Smooth muscle cell (in vitro differentiated cells): ENCODE measurements around the gene TNNC1. TPM values are rescaled to one million over a fixed set of nuclear protein-coding genes. Genes with fewer than 3 reads are reported as not detected.

ENCODE experiments used
- DNase-seq: peaks from one replicate; lab custom pipeline; 2025; ENCODE audit not compliant: unreplicated experiment; lab: John Stamatoyannopoulos, UW
- H2AFZ ChIP-seq: fragments of 200-600 bp; sonication (generic); 2 replicates; pipeline ENCODE4 v1.6.0; 2016; ENCODE audit warnings: antibody characterized with exemption, low read depth, mild to moderate bottlenecking
- H3F3A ChIP-seq: fragments of 200-600 bp; sonication (generic); 2 replicates; pipeline ENCODE4 v1.6.0; 2017; ENCODE audit warnings: antibody characterized with exemption, low read depth
- H3K27ac ChIP-seq: fragments of 200-600 bp; sonication (generic); 2 replicates; pipeline ENCODE4 v1.5.1; 2016; ENCODE audit warnings: low read depth, mild to moderate bottlenecking
- H3K27me3 ChIP-seq: fragments of 200-600 bp; sonication (generic); 2 replicates; pipeline ENCODE4 v1.6.1; 2016; ENCODE audit warnings: low read depth, mild to moderate bottlenecking
- H3K36me3 ChIP-seq: fragments of 200-600 bp; sonication (generic); 2 replicates; pipeline ENCODE4 v1.5.1; 2016; ENCODE audit warnings: low read depth
- H3K4me1 ChIP-seq: fragments of 200-600 bp; sonication (generic); 2 replicates; pipeline ENCODE4 v1.5.1; 2016; ENCODE audit warnings: low read depth
- H3K4me2 ChIP-seq: fragments of 200-600 bp; sonication (generic); 2 replicates; pipeline ENCODE4 v1.6.0; 2016; ENCODE audit warnings: mild to moderate bottlenecking
- H3K4me3 ChIP-seq: fragments of 200-600 bp; sonication (generic); 2 replicates; pipeline ENCODE4 v1.5.1; 2016; ENCODE audit warnings: mild to moderate bottlenecking
- H3K79me2 ChIP-seq: fragments of 200-600 bp; sonication (generic); 2 replicates; pipeline ENCODE4 v1.6.0; 2016; ENCODE audit warnings: low read depth, mild to moderate bottlenecking
- H3K9ac ChIP-seq: fragments of 200-600 bp; sonication (generic); 2 replicates; pipeline ENCODE4 v1.6.0; 2016; ENCODE audit warnings: low read depth
- H3K9me3 ChIP-seq: fragments of 200-600 bp; sonication (generic); replicated peaks from 2 replicates; pipeline ENCODE4 v1.5.1; 2016; ENCODE audit warnings: low read depth
- H4K20me1 ChIP-seq: fragments of 200-600 bp; sonication (generic); 2 replicates; pipeline ENCODE4 v1.6.0; 2016; ENCODE audit warnings: low read depth
- WGBS: methylation state at CpG from one replicate; pipeline ENCODE4 v1.1.7; 2016; ENCODE audit warnings: low lambda C conversion rate; 5-methylcytosine and 5-hydroxymethylcytosine counted together
- polyA plus RNA-seq: library from polyadenylated mRNA; unstranded; fragments of >200 nt; fragmentation: Nextera tagmentation; extraction: Ambion mirVana; gene quantifications from 2 replicates; pipeline ENCODE4 v1.2.1, GENCODE V29; 2016
- total RNA-seq: library from RNA; depleted of rRNA; stranded (reverse); fragments of >200 nt; gene quantifications from 2 replicates; pipeline ENCODE4 v1.2.3, GENCODE V29; 2014
- TF ChIP-seq, protein P1 (sequence below): fragments of 200-600 bp; sonication (generic); IDR thresholded peaks from 2 replicates; pipeline ENCODE4 v1.5.1; 2017; ENCODE audit warnings: borderline replicate concordance, mild to moderate bottlenecking, antibody characterized with exemption; ENCODE audit not compliant: insufficient read depth, poor library complexity, severe bottlenecking

TNNC1 gene
- total and polyA plus RNA-seq, 2 experiments from 2014 or later = 5.1 to 5.9 TPM

DNA sequence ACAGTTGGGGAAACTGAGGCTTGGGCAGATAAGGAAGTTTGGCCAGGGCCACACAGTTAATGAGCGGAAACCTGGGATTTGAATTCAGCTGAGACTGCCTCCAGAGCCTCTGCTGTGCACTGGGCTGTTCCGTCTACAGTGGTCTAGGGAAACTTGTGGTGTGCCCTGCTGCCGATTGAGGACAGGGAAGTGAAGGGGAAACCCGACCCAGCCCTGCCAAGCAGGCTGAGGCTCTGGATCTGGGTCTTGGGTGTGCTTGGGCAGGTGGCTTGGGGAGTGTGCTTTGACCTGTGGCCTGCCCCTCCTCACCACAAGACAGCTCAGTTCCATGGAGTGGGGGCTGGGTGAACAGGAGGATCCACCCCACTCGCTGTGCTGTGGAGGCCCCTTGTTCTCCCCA is 19.2 kb upstream of the TNNC1 start:
- 96% methylated on average over 5 of the region's 5 CpGs for WGBS
- Histone ChIP-seq H4K20me1 (peaks cover 61% of the 10 kb centered on the region), H3K4me2 (no peak overlapping the region), H3K27ac (no peak overlapping the region), H3F3A (no peaks in the 10 kb centered on the region), H3K9ac (no peak overlapping the region), H3K9me3 (no peaks in the 10 kb centered on the region), H3K27me3 (no peaks in the 10 kb centered on the region), H2AFZ (no peak overlapping the region), H3K79me2 (peaks cover 15% of the 10 kb centered on the region), H3K36me3 (peaks cover 4% of the 10 kb centered on the region), H3K4me1 (no peaks in the 10 kb centered on the region), H3K4me3 (no peak overlapping the region)
- no peak for DNase-seq
- TF ChIP-seq, protein P1, sequence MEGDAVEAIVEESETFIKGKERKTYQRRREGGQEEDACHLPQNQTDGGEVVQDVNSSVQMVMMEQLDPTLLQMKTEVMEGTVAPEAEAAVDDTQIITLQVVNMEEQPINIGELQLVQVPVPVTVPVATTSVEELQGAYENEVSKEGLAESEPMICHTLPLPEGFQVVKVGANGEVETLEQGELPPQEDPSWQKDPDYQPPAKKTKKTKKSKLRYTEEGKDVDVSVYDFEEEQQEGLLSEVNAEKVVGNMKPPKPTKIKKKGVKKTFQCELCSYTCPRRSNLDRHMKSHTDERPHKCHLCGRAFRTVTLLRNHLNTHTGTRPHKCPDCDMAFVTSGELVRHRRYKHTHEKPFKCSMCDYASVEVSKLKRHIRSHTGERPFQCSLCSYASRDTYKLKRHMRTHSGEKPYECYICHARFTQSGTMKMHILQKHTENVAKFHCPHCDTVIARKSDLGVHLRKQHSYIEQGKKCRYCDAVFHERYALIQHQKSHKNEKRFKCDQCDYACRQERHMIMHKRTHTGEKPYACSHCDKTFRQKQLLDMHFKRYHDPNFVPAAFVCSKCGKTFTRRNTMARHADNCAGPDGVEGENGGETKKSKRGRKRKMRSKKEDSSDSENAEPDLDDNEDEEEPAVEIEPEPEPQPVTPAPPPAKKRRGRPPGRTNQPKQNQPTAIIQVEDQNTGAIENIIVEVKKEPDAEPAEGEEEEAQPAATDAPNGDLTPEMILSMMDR = no peak

DNA sequence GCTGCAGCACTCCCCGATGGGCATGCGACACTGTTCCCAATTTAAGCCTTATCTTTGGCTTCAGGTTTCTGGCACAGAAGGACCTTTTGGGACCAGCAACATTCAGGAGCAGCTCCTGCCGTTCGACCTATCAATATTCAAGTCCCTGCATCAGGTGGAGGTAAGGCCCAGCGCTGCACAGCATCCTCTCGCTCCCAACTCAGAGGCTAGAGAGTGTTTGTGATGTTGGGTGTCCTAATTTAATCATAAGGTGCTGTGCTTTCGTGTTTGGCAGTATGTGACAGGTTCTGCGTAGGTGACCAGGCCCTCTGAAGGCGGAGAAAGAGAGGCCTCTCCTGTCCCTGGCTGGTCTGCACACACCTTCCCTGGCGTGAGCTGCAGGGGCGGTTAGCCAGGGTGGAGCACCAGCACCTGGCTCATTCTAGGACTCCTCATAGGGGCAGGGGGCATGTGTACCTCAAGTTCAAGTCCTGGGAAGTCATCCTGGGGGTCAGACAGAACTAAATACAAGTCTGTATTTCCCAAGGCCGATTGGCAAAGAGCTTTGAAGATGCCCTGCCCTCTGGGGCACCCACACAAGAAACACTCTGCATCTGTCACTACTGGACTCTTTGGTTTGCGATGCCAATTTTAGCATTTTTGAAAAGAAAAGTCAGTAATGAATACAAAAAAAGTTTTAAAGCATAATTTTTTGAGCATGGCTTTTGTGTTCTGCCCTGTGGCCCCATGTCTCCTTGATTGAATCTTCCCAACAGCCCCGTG is 18.6 kb upstream of the TNNC1 start:
- H3K27me3 ChIP-seq = no peaks in the 10 kb centered on the region
- H3K9me3 ChIP-seq = no peaks in the 10 kb centered on the region
- no peak overlapping the region for H3K9ac ChIP-seq
- H3K36me3 ChIP-seq = peaks cover 4% of the 10 kb centered on the region
- H3K4me2 ChIP-seq = no peak overlapping the region
- H3K4me3 ChIP-seq = no peak overlapping the region
- no peaks in the 10 kb centered on the region for H3F3A ChIP-seq
- WGBS = 90% methylated on average over 14 of the region's 14 CpGs
- H4K20me1 ChIP-seq = peaks cover 67% of the 10 kb centered on the region
- no peaks in the 10 kb centered on the region for H3K4me1 ChIP-seq
- TF ChIP-seq, protein P1 = no peak
- no peak overlapping the region for H2AFZ ChIP-seq
- no peak overlapping the region for H3K27ac ChIP-seq
- no peak for DNase-seq
- H3K79me2 ChIP-seq = peaks cover 21% of the 10 kb centered on the region

DNA sequence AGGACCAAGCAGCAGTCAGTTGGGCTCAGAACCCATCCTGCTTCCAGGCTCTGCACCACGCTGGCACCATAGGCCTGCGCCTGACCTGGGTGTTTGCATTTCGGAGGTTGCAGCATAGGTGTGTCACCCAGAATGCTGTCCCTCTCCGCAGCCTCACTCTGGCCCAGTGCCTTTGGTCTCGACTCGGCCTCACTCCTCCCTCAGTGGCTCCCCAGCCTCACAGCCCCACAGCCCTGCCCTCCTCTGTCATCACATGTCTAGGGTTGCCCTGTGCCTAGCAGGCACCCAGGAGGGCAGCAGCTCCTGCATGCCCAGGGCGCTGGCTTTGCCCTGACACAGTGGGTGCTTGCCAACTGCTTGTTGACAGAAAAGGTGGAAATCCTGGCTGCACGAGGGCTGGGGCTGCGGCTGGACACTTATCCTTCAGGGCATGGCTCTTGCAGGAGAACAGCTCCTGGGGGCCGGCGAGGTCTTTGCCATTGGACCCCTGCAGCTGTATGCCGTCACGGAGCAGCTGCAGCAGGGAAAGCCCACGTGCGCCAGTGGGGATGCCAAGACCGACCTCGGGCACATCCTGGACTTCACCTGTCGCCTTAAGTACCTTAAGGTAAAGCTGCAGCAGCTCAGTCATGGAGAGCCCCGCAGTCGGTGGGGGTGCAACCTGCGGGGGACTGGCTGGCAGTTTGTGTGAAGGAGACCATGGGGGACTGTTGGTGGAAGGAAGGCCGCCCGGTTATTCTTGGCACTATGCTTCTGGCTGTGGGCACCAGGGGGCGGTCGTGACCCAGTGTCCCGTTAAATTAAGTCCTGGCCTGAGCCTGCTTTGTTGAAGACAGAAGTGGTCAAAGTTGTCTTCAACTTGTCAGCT is 17.8 kb upstream of the TNNC1 start:
- Histone ChIP-seq H4K20me1 (peaks cover 73% of the 10 kb centered on the region), H3K4me1 (no peaks in the 10 kb centered on the region)

More for the DNA sequence above, 17.8 kb upstream of the TNNC1 start:
- no peak overlapping the region for H3K4me3 ChIP-seq
- no peaks in the 10 kb centered on the region for H3K36me3 ChIP-seq
- no peak overlapping the region for H3K4me2 ChIP-seq
- no peak for DNase-seq
- no peak overlapping the region for H2AFZ ChIP-seq
- H3K27me3 ChIP-seq = no peaks in the 10 kb centered on the region
- TF ChIP-seq, protein P1 = peak; percentile 48
- peaks cover 27% of the 10 kb centered on the region for H3K79me2 ChIP-seq
- no peak overlapping the region for H3K9ac ChIP-seq
- no peaks in the 10 kb centered on the region for H3F3A ChIP-seq
- no peak overlapping the region for H3K27ac ChIP-seq
- no peaks in the 10 kb centered on the region for H3K9me3 ChIP-seq
- WGBS = 83% methylated on average over 26 of the region's 26 CpGs
